Stomach smooth muscle (tissue), 2 donors: ENCODE results near the gene CCL4.

Experiments used
- H3K27ac ChIP-seq: one replicate; pipeline ENCODE4 v1.7.0; 2013; ENCODE audit warnings: mild to moderate bottlenecking, low read length, inconsistent platforms
- H3K27me3 ChIP-seq, 2 donors: one replicate each; pipeline ENCODE4 v1.7.0; 2013; ENCODE audit warnings: low read length in 2 of 2; ENCODE audit not compliant: insufficient read depth in 2 of 2, control insufficient read depth in 1 of 2
- H3K36me3 ChIP-seq, 2 donors: one replicate each; pipeline ENCODE4 v1.7.0; 2013; ENCODE audit warnings: low read length in 2 of 2; ENCODE audit not compliant: control insufficient read depth in 2 of 2, insufficient read depth in 2 of 2
- H3K4me1 ChIP-seq: one replicate; pipeline ENCODE4 v1.7.0; 2013; ENCODE audit warnings: low read length; ENCODE audit not compliant: control insufficient read depth, insufficient read depth
- H3K4me3 ChIP-seq, 2 donors: one replicate each; pipeline ENCODE4 v1.7.0; 2013; ENCODE audit warnings: low read length in 2 of 2
- H3K9ac ChIP-seq, 2 donors: one replicate each; pipeline ENCODE4 v1.7.0; 2013; ENCODE audit warnings: low read length in 2 of 2, mild to moderate bottlenecking in 1 of 2
- H3K9me3 ChIP-seq, 2 donors: one replicate each; pipeline ENCODE4 v1.7.0; 2013; ENCODE audit warnings: low read length in 2 of 2; ENCODE audit not compliant: control insufficient read depth in 2 of 2
- donor health status: healthy.
- donor health status: Pancreatic carcinoma.

CCL4 gene

GRCh38 chr17:36144014-36144413 lies 40.4 kb downstream of the CCL4 start:
- Histone ChIP-seq H3K4me1 (no peaks in the 10 kb centered on the region), H3K4me3 (no peak overlapping the region), H3K9me3 (no peaks in the 10 kb centered on the region), H3K36me3 (no peaks in the 10 kb centered on the region), H3K27me3 (no peaks in the 10 kb centered on the region), H3K9ac (no peak overlapping the region), H3K27ac (no peak overlapping the region)

DNA sequence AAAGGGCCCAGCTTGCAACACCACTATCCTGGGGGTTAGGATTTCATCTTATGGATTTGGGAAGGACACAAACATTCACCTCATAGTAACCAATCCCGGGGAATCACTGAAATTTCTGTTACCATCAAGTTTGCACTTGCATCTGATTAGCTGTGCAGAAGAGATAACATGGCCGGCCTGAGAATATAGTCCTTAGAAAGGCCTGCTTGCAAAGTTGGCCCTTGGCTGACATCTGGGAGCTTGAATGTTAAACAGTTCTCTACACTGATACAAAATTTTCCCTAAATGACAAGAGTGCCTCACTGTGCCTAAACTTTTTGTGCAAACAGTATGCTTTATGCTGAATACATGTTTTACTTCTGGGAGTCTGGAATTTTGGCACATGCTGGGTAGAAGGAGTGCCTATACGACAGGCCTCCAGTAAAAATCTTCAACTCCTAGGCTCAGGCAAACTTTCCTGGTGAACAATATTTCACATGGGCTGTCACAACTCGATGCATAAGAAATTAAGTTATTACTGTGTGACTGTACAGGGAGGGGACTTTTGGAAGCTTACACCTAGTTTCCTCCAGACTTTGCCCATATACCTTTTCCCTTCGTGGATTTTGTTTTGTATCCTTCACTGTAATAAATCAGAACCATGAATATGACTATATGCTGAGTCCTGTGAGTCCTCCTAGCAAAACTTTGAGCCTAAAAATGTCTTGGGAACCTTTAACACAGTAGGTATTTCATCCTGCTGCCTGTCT lies 41.5 kb downstream of the CCL4 start:
- H3K27ac ChIP-seq = no peak overlapping the region
- no peak overlapping the region for H3K9ac ChIP-seq
- H3K9me3 ChIP-seq = no peaks in the 10 kb centered on the region
- no peaks in the 10 kb centered on the region for H3K27me3 ChIP-seq
- H3K4me1 ChIP-seq = peaks cover 3% of the 10 kb centered on the region
- H3K36me3 ChIP-seq = no peaks in the 10 kb centered on the region
- no peak overlapping the region for H3K4me3 ChIP-seq

GRCh38 chr17:36147601-36148000 lies 44.0 kb downstream of the CCL4 start:
- H3K4me3 ChIP-seq = no peak overlapping the region
- H3K9me3 ChIP-seq = no peaks in the 10 kb centered on the region
- no peak overlapping the region for H3K9ac ChIP-seq
- H3K27me3 ChIP-seq = no peaks in the 10 kb centered on the region
- H3K27ac ChIP-seq = no peak overlapping the region
- peaks cover 3% of the 10 kb centered on the region for H3K4me1 ChIP-seq
- no peaks in the 10 kb centered on the region for H3K36me3 ChIP-seq

DNA sequence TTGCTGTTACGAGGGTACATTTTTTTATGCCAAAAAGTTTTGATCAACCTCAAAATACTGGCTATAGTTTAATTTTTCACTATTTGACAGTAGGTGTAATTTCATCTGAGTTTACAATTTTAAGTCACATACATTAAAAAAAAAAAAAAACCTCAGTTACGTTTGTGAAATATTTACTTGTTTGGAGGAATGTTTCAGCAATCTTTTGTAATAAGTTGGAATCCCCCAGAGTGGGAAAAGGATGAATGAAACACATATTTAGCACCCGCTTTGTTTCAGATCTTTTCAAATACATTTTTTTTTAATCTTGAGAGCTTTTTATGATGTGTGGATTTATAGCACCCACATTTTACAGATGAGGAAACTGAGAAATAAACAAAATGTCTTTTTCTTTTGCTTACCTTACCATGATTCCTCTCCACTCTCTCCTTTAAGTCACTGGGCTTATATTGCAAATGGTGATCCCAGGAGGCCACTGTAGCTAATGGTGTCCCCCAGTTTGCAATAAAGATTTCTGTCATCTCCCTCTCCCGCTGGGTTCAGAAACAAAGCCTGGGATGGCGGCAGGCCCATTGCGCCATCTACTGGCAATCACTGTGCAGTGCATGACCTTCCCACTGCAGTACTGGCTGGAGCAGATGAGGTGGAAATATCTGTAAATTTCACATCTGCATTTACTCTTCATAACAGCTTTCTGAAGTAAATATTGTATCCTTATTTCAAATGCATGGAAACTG lies 45.1 kb downstream of the CCL4 start:
- H3K27ac ChIP-seq = no peak overlapping the region
- H3K27me3 ChIP-seq = no peaks in the 10 kb centered on the region
- H3K4me3 ChIP-seq = peak overlapping the region; percentile 1 to 47
- H3K36me3 ChIP-seq = no peaks in the 10 kb centered on the region
- peaks cover 3% of the 10 kb centered on the region for H3K4me1 ChIP-seq
- H3K9ac ChIP-seq = no peak overlapping the region
- H3K9me3 ChIP-seq = no peaks in the 10 kb centered on the region

GRCh38 chr17:36149296-36149820 lies 45.7 kb downstream of the CCL4 start:
- Histone ChIP-seq H3K9ac (no peak overlapping the region), H3K27me3 (peaks cover 0 to 2% of the 10 kb centered on the region in 2 donors), H3K4me3 (peak overlapping the region; percentile 1 to 47), H3K36me3 (no peaks in the 10 kb centered on the region), H3K27ac (no peak overlapping the region), H3K9me3 (no peaks in the 10 kb centered on the region), H3K4me1 (peaks cover 3% of the 10 kb centered on the region)

DNA sequence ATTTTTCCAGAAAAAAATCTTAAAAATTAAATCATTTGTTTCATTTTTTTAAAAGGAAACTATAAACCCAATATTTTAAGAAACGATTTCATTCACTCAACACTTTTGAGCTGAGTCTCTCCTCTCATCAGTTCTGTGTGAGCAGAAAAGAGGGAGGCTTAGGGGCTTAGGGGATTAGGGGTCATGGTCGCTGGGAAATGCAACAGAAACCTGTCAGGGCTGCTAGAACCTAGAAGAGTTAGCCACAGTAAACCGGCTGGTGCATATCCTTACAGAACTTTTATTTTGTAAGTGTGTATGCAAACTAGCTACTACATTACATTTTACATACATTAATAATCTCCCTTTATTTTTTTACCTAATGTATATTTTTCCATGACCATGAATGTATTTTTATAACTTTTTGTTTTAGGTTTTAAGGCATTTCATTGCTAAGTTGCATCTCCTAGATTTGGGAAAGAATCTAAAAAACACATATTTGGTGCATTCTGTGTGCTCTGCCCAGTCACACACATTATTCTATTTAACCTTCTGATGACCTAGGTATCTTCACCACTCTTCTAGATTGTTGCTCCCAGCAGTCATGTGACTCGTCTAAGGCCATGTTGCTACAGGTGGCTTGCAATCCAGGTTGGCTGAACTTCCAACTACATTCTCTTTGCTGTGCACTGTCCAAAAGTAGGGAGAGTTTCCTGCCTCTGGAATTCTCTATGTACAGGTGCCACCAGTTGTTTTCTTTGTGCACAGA lies 48.4 kb downstream of the CCL4 start:
- Histone ChIP-seq H3K4me3 (no peak overlapping the region), H3K9ac (no peak overlapping the region), H3K27me3 (peaks cover 0 to 2% of the 10 kb centered on the region in 2 donors), H3K4me1 (peaks cover 3% of the 10 kb centered on the region), H3K9me3 (no peaks in the 10 kb centered on the region), H3K36me3 (no peaks in the 10 kb centered on the region), H3K27ac (no peak overlapping the region)

- Histone ChIP-seq H3K27ac (no peak overlapping the region), H3K36me3 (no peaks in the 10 kb centered on the region), H3K4me1 (peaks cover 3% of the 10 kb centered on the region), H3K9ac (no peak overlapping the region), H3K27me3 (peaks cover 0 to 2% of the 10 kb centered on the region in 2 donors), H3K4me3 (no peak overlapping the region), H3K9me3 (no peaks in the 10 kb centered on the region)
These were observed 49.1 kb downstream of the CCL4 start for GRCh38 chr17:36152639-36153120.

- H3K4me3 ChIP-seq = no peak overlapping the region
- no peak overlapping the region for H3K9ac ChIP-seq
- no peak overlapping the region for H3K27ac ChIP-seq
- no peaks in the 10 kb centered on the region for H3K36me3 ChIP-seq
- peaks cover 0 to 2% of the 10 kb centered on the region in 2 donors for H3K27me3 ChIP-seq
- peaks cover 3% of the 10 kb centered on the region for H3K4me1 ChIP-seq
- no peaks in the 10 kb centered on the region for H3K9me3 ChIP-seq
These were observed 50.4 kb downstream of the CCL4 start for GRCh38 chr17:36153895-36154610.
